DOHH2 (cell line): ENCODE data around the gene CLIC1.

Source experiments
- H3F3A ChIP-seq: fragments of 200-600 bp; sonication (generic), shearing (Covaris generic); 2 replicates; pipeline ENCODE4 v1.6.0; 2016; ENCODE audit warnings: antibody characterized with exemption, mild to moderate bottlenecking; ENCODE audit not compliant: control insufficient read depth, insufficient read depth
- H3K27ac ChIP-seq: fragments of 200-600 bp; sonication (generic); 2 replicates; pipeline ENCODE4 v1.5.1; 2014; ENCODE audit warnings: low read depth, mild to moderate bottlenecking, low read length, moderate library complexity
- H3K27me3 ChIP-seq: fragments of 200-600 bp; sonication (generic); 2 replicates; pipeline ENCODE4 v1.6.1; 2014; ENCODE audit warnings: mild to moderate bottlenecking, low read length, mixed read lengths; ENCODE audit not compliant: control insufficient read depth
- H3K36me3 ChIP-seq: fragments of 200-600 bp; sonication (generic); 2 replicates; pipeline ENCODE4 v1.6.1; 2014; ENCODE audit warnings: mild to moderate bottlenecking, low read length, moderate library complexity, mixed read lengths; ENCODE audit not compliant: control insufficient read depth
- H3K4me1 ChIP-seq: fragments of 200-600 bp; sonication (generic); 2 replicates; pipeline ENCODE4 v1.6.1; 2014; ENCODE audit warnings: mild to moderate bottlenecking, low read length, mixed read lengths; ENCODE audit not compliant: control insufficient read depth
- H3K4me2 ChIP-seq: fragments of 200-600 bp; sonication (generic); 2 replicates; pipeline ENCODE4 v1.6.0; 2014; ENCODE audit warnings: mild to moderate bottlenecking, low read length, moderate library complexity
- H3K4me3 ChIP-seq: fragments of 200-600 bp; sonication (generic); 2 replicates; pipeline ENCODE4 v1.5.1; 2014; ENCODE audit warnings: mild to moderate bottlenecking, low read length, mixed read lengths
- H3K79me2 ChIP-seq: fragments of 200-600 bp; sonication (generic); 2 replicates; pipeline ENCODE4 v1.6.1; 2014; ENCODE audit warnings: mild to moderate bottlenecking, low read length, mixed read lengths; ENCODE audit not compliant: control insufficient read depth
- H3K9me2 ChIP-seq: fragments of 200-600 bp; sonication (generic); replicated peaks from 2 replicates; pipeline ENCODE4 v1.6.1; 2014; ENCODE audit warnings: mild to moderate bottlenecking, low read length, mixed read lengths; ENCODE audit not compliant: control insufficient read depth
- H3K9me3 ChIP-seq: fragments of 200-600 bp; sonication (generic); 2 replicates; pipeline ENCODE4 v1.6.1; 2014; ENCODE audit warnings: antibody characterized with exemption, low read length, mixed read lengths; ENCODE audit not compliant: control insufficient read depth, insufficient read depth
- H4K20me1 ChIP-seq: fragments of 200-600 bp; sonication (generic); 2 replicates; pipeline ENCODE4 v1.6.0; 2014; ENCODE audit warnings: low read depth, mild to moderate bottlenecking, antibody characterized with exemption, low read length, moderate library complexity; ENCODE audit not compliant: control insufficient read depth, insufficient read depth
- CTCF ChIP-seq: fragments of 200-600 bp; sonication (generic); IDR thresholded peaks from one replicate; pipeline ENCODE4 v1.5.1; 2014; ENCODE audit warnings: antibody characterized with exemption, mild to moderate bottlenecking, low read depth, low read length; ENCODE audit not compliant: poor library complexity, severe bottlenecking
- EZH2phosphoT487 ChIP-seq: fragments of 200-600 bp; sonication (generic); IDR thresholded peaks from 2 replicates; pipeline ENCODE4 v1.6.1; 2017; ENCODE audit warnings: borderline replicate concordance, mild to moderate bottlenecking, antibody characterized with exemption, low read length, moderate library complexity, mixed read lengths

The CLIC1 gene

DNA sequence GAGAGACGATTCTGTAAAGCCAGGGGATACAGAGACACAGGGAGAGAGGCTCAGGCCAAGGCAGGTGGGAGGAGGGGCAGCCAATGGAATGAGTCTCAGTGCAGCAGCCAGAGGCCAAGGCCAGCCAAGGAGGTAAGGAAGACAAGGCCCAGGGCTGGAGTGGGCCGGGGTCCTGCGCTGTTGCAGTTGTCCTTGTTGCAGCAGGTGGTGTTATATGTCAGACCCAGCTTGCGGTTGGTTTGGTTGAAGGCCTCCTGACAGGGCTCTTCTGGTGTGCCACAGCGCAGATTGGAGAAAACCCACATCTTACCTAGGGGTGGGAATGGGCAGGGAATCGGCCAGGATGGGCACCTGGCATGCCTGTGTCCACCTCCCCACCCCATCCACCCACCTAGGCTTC lies 17.3 kb downstream of the CLIC1 start:
- Histone ChIP-seq H3K79me2 (no peaks in the 10 kb centered on the region), H3F3A (no peaks in the 10 kb centered on the region), H3K9me2 (no peaks in the 10 kb centered on the region), H3K27me3 (peaks cover 19% of the 10 kb centered on the region), H4K20me1 (no peaks in the 10 kb centered on the region), H3K36me3 (no peaks in the 10 kb centered on the region), H3K27ac (no peak overlapping the region), H3K4me3 (no peak overlapping the region), H3K4me1 (no peaks in the 10 kb centered on the region), H3K4me2 (no peak overlapping the region), H3K9me3 (no peaks in the 10 kb centered on the region)
- no peak for TF ChIP-seq EZH2phosphoT487
- TF ChIP-seq CTCF: no peak

DNA sequence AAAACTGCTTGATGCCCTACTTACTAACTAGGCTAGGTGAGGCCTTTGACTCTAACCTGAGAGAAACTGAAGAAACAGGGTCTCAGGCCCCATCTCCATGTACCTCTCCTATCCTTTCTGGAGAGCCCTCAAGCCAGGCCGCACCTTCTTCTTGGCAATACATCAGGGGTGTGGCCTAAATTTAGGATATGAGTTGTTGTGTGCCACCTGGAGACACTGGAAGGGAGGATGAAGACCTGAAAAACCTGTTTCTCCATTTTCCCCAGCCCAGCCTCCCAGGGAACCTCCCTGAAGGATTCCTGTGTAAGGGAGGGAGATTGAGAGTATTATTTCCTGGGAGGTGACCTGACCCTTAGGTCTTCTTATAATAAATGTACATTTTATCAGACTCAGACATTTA lies 18.1 kb downstream of the CLIC1 start:
- Histone ChIP-seq H4K20me1 (no peaks in the 10 kb centered on the region), H3K4me2 (no peak overlapping the region), H3K36me3 (no peaks in the 10 kb centered on the region), H3K79me2 (no peaks in the 10 kb centered on the region), H3K9me3 (no peaks in the 10 kb centered on the region), H3K4me3 (no peak overlapping the region), H3F3A (no peaks in the 10 kb centered on the region), H3K27ac (no peak overlapping the region), H3K27me3 (peaks cover 23% of the 10 kb centered on the region), H3K4me1 (no peaks in the 10 kb centered on the region), H3K9me2 (no peaks in the 10 kb centered on the region)
- TF ChIP-seq EZH2phosphoT487 (no peak), CTCF (no peak)

DNA sequence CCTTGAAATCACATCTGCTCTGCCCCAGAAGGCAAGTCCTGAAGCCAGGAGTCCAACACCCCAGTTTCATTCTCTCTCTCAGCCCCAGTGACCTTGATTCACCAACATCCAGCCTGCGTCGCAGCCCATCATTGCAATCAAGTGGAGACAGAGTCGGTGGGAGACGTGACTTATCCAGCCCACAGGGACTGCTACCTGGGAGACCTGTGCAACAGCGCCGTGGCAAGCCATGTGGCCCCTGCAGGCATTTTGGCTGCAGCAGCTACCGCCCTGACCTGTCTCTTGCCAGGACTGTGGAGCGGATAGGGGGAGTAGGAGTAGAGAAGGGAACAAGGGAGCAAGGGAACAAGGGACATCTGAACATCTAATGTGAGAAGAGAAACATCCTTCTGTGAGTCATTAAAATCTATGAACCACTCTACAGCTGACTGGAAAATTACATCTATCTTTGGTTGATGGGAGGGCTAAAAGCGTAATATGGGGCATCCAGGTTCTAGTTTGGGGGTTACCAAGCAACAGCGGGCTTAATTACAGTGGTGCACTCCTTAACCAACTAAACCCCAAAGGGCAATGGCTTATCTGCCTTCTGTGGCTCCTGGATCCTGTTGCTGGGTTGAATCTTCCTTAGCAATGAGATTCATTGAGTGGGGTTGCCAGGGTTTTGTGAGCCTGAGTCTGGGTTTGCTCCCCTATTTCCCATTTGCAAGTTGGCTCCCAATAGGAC lies 18.7 kb downstream of the CLIC1 start:
- no peaks in the 10 kb centered on the region for H3K4me1 ChIP-seq
- H3K4me3 ChIP-seq: no peak overlapping the region
- H3F3A ChIP-seq: no peaks in the 10 kb centered on the region
- no peaks in the 10 kb centered on the region for H4K20me1 ChIP-seq
- no peak overlapping the region for H3K27ac ChIP-seq
- no peak for TF ChIP-seq CTCF
- TF ChIP-seq EZH2phosphoT487: no peak
- H3K4me2 ChIP-seq: no peak overlapping the region
- no peaks in the 10 kb centered on the region for H3K36me3 ChIP-seq
- no peaks in the 10 kb centered on the region for H3K79me2 ChIP-seq
- no peaks in the 10 kb centered on the region for H3K9me2 ChIP-seq
- H3K9me3 ChIP-seq: no peaks in the 10 kb centered on the region
- peaks cover 29% of the 10 kb centered on the region for H3K27me3 ChIP-seq
